H9 (cell line): ENCODE measurements around the gene TSEN15. TPM values are rescaled to one million over a fixed set of nuclear protein-coding genes. Genes with fewer than 3 reads are reported as not detected.

ENCODE experiments used
- DNase-seq: peaks from one replicate; pipeline ENCODE4 v3.0.0-alpha.2; 2017
- H2AFZ ChIP-seq: one replicate; pipeline ENCODE4 v1.6.1; 2013; ENCODE audit warnings: mild to moderate bottlenecking, low read length, control low read depth, moderate library complexity
- H2AK5ac ChIP-seq: 2 replicates; pipeline ENCODE4 v1.6.1; 2013; ENCODE audit warnings: low read length, control low read depth, mixed read lengths; ENCODE audit not compliant: insufficient read length
- H2BK120ac ChIP-seq: one replicate; pipeline ENCODE4 v1.6.1; 2013; ENCODE audit warnings: low read depth, mild to moderate bottlenecking, low read length, control low read depth, inconsistent platforms; ENCODE audit not compliant: poor library complexity, severe bottlenecking
- H2BK12ac ChIP-seq: 2 replicates; pipeline ENCODE4 v1.6.1; 2013; ENCODE audit warnings: low read length, control low read depth, mixed read lengths, low read depth; ENCODE audit not compliant: insufficient read length
- H2BK15ac ChIP-seq: 2 replicates; pipeline ENCODE4 v1.6.1; 2013; ENCODE audit warnings: low read depth, low read length, control low read depth
- H2BK20ac ChIP-seq: one replicate; pipeline ENCODE4 v1.6.1; 2013; ENCODE audit warnings: low read depth, mild to moderate bottlenecking, low read length, control low read depth, inconsistent platforms; ENCODE audit not compliant: poor library complexity, severe bottlenecking
- H2BK5ac ChIP-seq: 2 replicates; pipeline ENCODE4 v1.6.1; 2013; ENCODE audit warnings: low read length, control low read depth, mixed read lengths; ENCODE audit not compliant: insufficient read length
- H3K14ac ChIP-seq: 2 replicates; pipeline ENCODE4 v1.6.1; 2013; ENCODE audit warnings: low read length, control low read depth; ENCODE audit not compliant: insufficient read depth
- H3K18ac ChIP-seq: 2 replicates; pipeline ENCODE4 v1.6.1; 2013; ENCODE audit warnings: low read depth, mild to moderate bottlenecking, mixed read lengths, low read length, control low read depth; ENCODE audit not compliant: insufficient read length
- H3K23ac ChIP-seq: 2 replicates; pipeline ENCODE4 v1.6.1; 2013; ENCODE audit warnings: low read length, control low read depth, mixed read lengths, low read depth; ENCODE audit not compliant: insufficient read length
- H3K23me2 ChIP-seq: 2 replicates; pipeline ENCODE4 v1.6.1; 2013; ENCODE audit warnings: low read depth, mild to moderate bottlenecking, mixed read lengths, low read length, control low read depth; ENCODE audit not compliant: insufficient read length, poor library complexity, severe bottlenecking
- H3K27ac ChIP-seq: 2 replicates; pipeline ENCODE4 v1.5.1; 2013; ENCODE audit warnings: low read length, control low read depth, mixed read lengths, low read depth; ENCODE audit not compliant: insufficient read length
- H3K27me3 ChIP-seq: 2 replicates; pipeline ENCODE4 v1.6.1; 2013; ENCODE audit warnings: low read length, control low read depth, inconsistent platforms; ENCODE audit not compliant: insufficient read depth
- H3K4ac ChIP-seq: 2 replicates; pipeline ENCODE4 v1.6.1; 2013; ENCODE audit warnings: low read depth, mild to moderate bottlenecking, control low read depth, inconsistent platforms, low read length, moderate library complexity
- H3K4me1 ChIP-seq: 2 replicates; pipeline ENCODE4 v1.6.1; 2013; ENCODE audit warnings: low read length, control low read depth, inconsistent platforms; ENCODE audit not compliant: insufficient read depth
- H3K4me2 ChIP-seq: 2 replicates; pipeline ENCODE4 v1.6.1; 2013; ENCODE audit warnings: low read length, control low read depth, mixed read lengths; ENCODE audit not compliant: insufficient read length, insufficient read depth
- H3K56ac ChIP-seq: 2 replicates; pipeline ENCODE4 v1.6.1; 2013; ENCODE audit warnings: low read depth, mild to moderate bottlenecking, mixed read lengths, low read length, control low read depth; ENCODE audit not compliant: insufficient read length
- H3K79me1 ChIP-seq: 2 replicates; pipeline ENCODE4 v1.6.1; 2013; ENCODE audit warnings: low read depth, mild to moderate bottlenecking, moderate library complexity, low read length, control low read depth, inconsistent platforms; ENCODE audit not compliant: insufficient read depth, poor library complexity, severe bottlenecking
- H3K79me2 ChIP-seq: 2 replicates; pipeline ENCODE4 v1.6.1; 2013; ENCODE audit warnings: low read length, control low read depth, inconsistent platforms; ENCODE audit not compliant: insufficient read depth
- H3K9ac ChIP-seq: 2 replicates; pipeline ENCODE4 v1.6.1; 2013; ENCODE audit warnings: low read length, control low read depth, mixed read lengths; ENCODE audit not compliant: insufficient read length; ENCODE audit errors: extremely low read depth
- H3K9me3 ChIP-seq: one replicate; pipeline ENCODE4 v1.6.1; 2013; ENCODE audit warnings: low read depth, low read length, inconsistent platforms; ENCODE audit not compliant: control insufficient read depth
- H3T11ph ChIP-seq: one replicate; pipeline ENCODE4 v1.6.1; 2013; ENCODE audit warnings: mild to moderate bottlenecking, low read length, control low read depth, inconsistent platforms
- H4K20me1 ChIP-seq: one replicate; pipeline ENCODE4 v1.6.1; 2013; ENCODE audit not compliant: control insufficient read depth, insufficient read length, insufficient read depth
- H4K5ac ChIP-seq: 2 replicates; pipeline ENCODE4 v1.6.1; 2013; ENCODE audit warnings: low read depth, mild to moderate bottlenecking, mixed read lengths, low read length, control low read depth; ENCODE audit not compliant: insufficient read length
- H4K8ac ChIP-seq: replicated peaks from 2 replicates; pipeline ENCODE4 v1.6.1; 2013; ENCODE audit warnings: low read length, control low read depth, mixed read lengths, low read depth; ENCODE audit not compliant: insufficient read length
- H4K91ac ChIP-seq: 2 replicates; pipeline ENCODE4 v1.6.1; 2013; ENCODE audit warnings: low read depth, mild to moderate bottlenecking, moderate library complexity, mixed read lengths, low read length, control low read depth; ENCODE audit not compliant: insufficient read length
- H3K27ac Mint-ChIP-seq, 3 experiments: 2 replicates in 2 of 3; 3 replicates in 1 of 3; pipeline ENCODE4 v1.8.0; 2020 to 2021; ENCODE audit warnings: mixed read lengths in 3 of 3, mild to moderate bottlenecking in 1 of 3, moderate library complexity in 1 of 3
- H3K27me3 Mint-ChIP-seq: 2 replicates; pipeline ENCODE4 v1.8.0; 2021; ENCODE audit warnings: low read depth, mild to moderate bottlenecking, moderate library complexity, mixed read lengths
- H3K36me3 Mint-ChIP-seq, 3 experiments: 2 replicates in 2 of 3; 3 replicates in 1 of 3; pipeline ENCODE4 v1.8.0; 2020 to 2021; ENCODE audit warnings: low read depth in 3 of 3, mixed read lengths in 3 of 3; ENCODE audit not compliant: insufficient read depth in 1 of 3
- H3K4me1 Mint-ChIP-seq, 2 experiments: 2 replicates each; pipeline ENCODE4 v1.8.0; 2020; ENCODE audit warnings: mixed read lengths in 2 of 2
- H3K4me3 Mint-ChIP-seq, 2 experiments: 2 replicates in 1 of 2; 3 replicates in 1 of 2; pipeline ENCODE4 v1.8.0; 2020 to 2021; ENCODE audit warnings: mild to moderate bottlenecking in 2 of 2, mixed read lengths in 2 of 2, moderate library complexity in 1 of 2
- H3K9me3 Mint-ChIP-seq, 2 experiments: 2 replicates in 1 of 2; 3 replicates in 1 of 2; pipeline ENCODE4 v1.8.0; 2020; ENCODE audit warnings: mild to moderate bottlenecking in 2 of 2, mixed read lengths in 2 of 2, moderate library complexity in 1 of 2
- CTCF ChIP-seq: fragments of 200-600 bp; sonication (generic); conservative IDR thresholded peaks from 3 replicates; pipeline ENCODE4 v1.8.0; 2021; ENCODE audit warnings: antibody characterized with exemption, mild to moderate bottlenecking
- WGBS: extraction: QIAGEN DNeasy Blood & Tissue Kit; methylation state at CpG from one replicate; pipeline ENCODE4 v1.1.7; 2013; ENCODE audit warnings: missing lambda C conversion rate, low lambda C conversion rate, mixed read lengths; ENCODE audit not compliant: insufficient read length; ENCODE audit errors: extremely low coverage; 5-methylcytosine and 5-hydroxymethylcytosine counted together
- total RNA-seq: library from RNA; stranded (reverse); gene quantifications from 2 replicates; pipeline ENCODE4 v1.2.1, GENCODE V29; 2021

TSEN15 gene
- total RNA-seq, 1 experiment from 2014 or later: 21.9 TPM

- no peak for DNase-seq
- Mint-ChIP-seq H3K9me3 (peaks cover 0 to 5% of the 10 kb centered on the region in 2 experiments; a peak in 4 of 5 replicates), H3K4me3 (no peak overlapping the region), H3K4me1 (peaks cover 38 to 44% of the 10 kb centered on the region in 2 experiments), H3K27me3 (no peaks in the 10 kb centered on the region), H3K27ac (0 out of 7 replicates have a peak overlapping the region, but pooled peaks of 1 of the 3 experiments have one; percentile 26), H3K36me3 (peaks cover 14 to 26% (median 18%) of the 10 kb centered on the region in 3 experiments)
- Histone ChIP-seq H3K23me2 (no peaks in the 10 kb centered on the region), H2BK20ac (no peak overlapping the region), H3T11ph (no peak overlapping the region), H4K5ac (no peak overlapping the region), H3K14ac (no peak overlapping the region), H4K8ac (no peak overlapping the region), H3K4me2 (no peak overlapping the region), H3K27me3 (no peaks in the 10 kb centered on the region), H3K4ac (no peak overlapping the region), H2AK5ac (peak overlapping the region; percentile 83), H3K4me1 (peaks cover under 1% of the 10 kb centered on the region; the same call in 1 of the 2 replicates), H3K18ac (no peak overlapping the region), H3K9me3 (no peaks in the 10 kb centered on the region), H2BK120ac (no peak overlapping the region), H3K23ac (no peak overlapping the region), H3K56ac (no peak overlapping the region), H2BK15ac (no peak overlapping the region), H4K20me1 (no peaks in the 10 kb centered on the region), H3K79me1 (no peaks in the 10 kb centered on the region), H2BK12ac (no peak overlapping the region), H3K27ac (no peak overlapping the region), H3K79me2 (no peaks in the 10 kb centered on the region), H2BK5ac (no peak overlapping the region), H2AFZ (no peak overlapping the region), H4K91ac (no peak overlapping the region), H3K9ac (no peak overlapping the region)
- WGBS: no CpG with 5 or more reads among the region's 3 CpGs
- no peak for TF ChIP-seq CTCF
Observed at GRCh38 chr1:184060316-184060715, 8.8 kb downstream of the TSEN15 start.
